Stimulated activated CD8-positive, alpha-beta memory T cell treated with anti-CD3 and anti-CD28 coated beads, Interleukin-2, amount 100 ng/mL, for 1 hour (primary cell): ENCODE measurements around the gene TOR1AIP2.

Source experiments
- DNase-seq, 2 donors: peaks; one replicate each; pipeline ENCODE4 v3.0.0-alpha.2; 2020; ENCODE audit warnings: low read depth in 2 of 2

TOR1AIP2 gene

DNA sequence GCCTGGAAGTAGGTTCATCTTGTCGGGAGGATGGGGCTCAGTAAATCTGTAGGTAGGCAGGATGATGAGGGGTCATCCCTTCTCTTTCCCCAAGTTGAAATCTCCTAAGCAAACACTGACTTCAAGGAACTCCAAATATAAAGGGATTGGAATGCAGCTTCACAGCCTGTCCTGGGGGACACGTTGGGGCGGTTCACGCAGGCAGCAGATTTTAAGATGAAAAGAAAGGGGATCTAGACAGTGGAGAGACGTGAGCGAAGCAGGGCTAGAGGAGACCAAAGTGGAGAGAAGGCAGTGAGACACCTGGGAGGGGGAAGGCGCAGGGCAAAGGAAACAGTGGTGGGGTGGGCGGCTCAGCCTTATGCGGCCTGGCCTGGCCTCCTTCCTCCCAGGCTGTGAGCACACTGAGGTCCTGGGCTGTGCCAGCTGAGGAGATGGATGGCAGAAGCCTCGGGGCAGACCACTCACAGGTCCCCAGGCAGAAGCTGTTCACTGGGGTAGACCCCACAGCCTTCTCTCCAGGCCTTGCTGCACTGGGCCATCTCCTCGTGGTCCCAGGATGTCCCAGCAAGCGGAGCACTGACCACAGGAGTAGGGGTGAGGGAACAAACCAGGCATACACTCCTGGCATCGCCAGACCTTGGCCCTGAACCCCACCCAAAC lies 51.7 kb downstream of the TOR1AIP2 start:
- DNase-seq = no peak

GRCh38 chr1:179825206-179825605 lies 52.4 kb downstream of the TOR1AIP2 start:
- DNase-seq = no peak

- DNase-seq = no peak
These were observed 53.3 kb downstream of the TOR1AIP2 start for GRCh38 chr1:179824265-179824664.

GRCh38 chr1:179823693-179824092 lies 53.9 kb downstream of the TOR1AIP2 start:
- DNase-seq = no peak

GRCh38 chr1:179822065-179822464 lies 55.5 kb downstream of the TOR1AIP2 start:
- no peak for DNase-seq

DNA sequence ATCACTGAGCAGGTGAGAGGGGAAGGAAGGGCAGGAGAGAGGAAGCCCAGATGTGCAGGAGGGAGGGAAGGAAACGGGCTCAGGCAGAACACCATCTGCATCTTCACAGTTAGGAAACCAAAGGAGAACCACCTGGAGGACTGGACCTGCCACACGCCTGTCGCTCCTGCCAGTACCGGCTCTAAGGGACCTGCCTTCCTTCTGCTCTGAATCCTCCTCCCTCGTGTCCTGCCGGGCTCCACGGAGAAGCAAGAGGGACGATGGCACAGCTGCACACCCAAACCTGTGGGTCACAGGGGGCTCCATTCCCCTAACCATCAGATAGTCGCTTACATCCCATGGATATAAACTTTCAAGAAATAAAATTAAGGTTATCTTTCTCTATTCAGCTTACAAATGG lies 56.1 kb downstream of the TOR1AIP2 start:
- DNase-seq = no peak

DNA sequence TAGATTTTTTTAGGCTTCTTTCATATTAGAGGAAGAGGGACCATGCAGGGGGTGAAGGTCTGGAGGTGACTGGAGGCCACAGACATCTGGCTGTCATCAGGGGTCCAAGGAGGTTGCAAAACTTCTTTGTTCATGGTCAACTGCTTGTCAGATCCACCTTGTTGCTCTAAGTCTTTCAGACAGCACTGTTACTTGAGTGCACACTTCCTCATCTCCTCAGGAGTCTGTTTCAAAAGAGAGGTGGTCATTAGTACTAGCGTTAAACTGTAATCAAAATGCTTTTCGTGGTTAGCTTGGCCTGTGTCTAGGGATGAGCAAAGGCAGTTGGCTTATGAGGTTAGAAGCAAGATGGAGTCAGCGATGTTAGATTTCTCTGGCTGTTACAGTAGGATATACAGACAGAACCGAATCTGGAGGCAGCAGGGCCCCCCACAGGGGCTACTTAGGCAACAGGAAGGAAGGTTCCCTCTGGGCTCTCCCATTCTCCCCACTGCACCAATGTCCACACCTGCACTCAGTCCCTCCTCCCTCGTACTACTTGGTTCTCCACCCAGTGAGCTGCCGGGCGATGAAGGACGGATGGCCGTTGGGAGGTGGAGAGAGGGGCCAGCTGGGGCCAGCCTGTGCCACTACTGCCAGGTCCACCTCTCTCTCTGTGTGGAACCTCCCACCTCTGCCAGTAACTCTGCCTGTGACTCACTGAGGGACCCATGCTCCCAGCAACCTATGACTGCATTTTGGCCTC lies 57.2 kb downstream of the TOR1AIP2 start:
- DNase-seq = no peak

GRCh38 chr1:179818743-179819173 lies 58.8 kb downstream of the TOR1AIP2 start:
- DNase-seq = no peak

DNA sequence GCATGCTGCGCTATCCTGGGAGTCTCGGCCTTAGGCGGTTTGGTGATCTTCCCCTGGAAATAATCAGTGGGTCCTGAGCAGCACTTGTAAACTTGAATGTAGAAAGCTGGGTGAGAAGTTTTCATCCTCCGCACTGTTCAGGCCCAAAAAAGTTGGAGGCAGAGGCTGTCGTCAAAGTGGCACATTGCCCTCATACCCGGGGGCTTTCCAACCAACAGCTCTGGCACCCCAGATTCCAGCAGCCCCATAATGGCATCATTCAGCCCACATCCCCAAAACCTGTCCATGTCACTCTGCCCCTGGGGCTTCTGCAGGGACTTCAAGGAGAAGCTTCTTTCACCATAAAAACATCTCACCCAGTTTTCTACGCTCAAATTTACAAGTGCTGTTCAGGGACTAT lies 59.3 kb downstream of the TOR1AIP2 start:
- no peak for DNase-seq

DNA sequence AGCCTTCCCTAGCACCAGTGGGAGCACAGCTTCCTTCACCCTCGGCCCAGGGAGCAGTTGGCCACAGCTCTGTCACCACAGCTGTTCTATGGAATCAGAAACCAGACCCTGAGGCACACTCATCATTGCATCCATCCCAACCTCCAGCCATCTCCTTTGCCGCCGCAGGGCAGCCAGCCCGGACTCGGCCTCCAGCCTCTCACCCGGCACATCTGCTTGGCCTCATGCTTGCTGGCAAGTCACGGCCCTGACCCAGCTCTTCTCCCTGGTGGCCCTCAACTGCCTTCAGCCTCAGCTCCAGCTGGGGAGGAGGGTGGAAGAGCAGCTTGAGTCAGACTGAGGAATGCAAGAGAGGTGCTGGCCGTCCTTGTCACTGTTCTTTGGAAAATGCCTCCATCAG lies 59.8 kb downstream of the TOR1AIP2 start:
- DNase-seq = no peak

DNA sequence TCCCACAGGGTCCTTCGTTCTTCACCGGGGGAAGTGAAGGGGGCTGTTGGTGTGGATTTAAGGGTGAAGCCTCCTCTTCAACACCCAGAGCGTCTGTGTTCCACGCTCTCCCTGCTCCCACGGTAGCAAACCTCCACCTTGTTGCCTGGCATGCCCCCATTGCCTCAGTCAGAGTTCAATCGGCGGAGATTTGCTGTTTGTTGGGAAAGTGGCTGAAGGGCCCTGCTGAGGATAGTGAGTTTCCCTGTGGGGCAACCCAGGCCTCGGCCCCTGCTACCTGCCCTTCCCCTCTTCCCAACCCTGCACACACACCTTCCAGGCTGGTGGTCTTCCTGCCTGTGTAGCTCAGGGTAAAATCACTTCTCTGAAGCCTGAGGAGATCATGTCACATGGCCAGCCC lies 60.5 kb downstream of the TOR1AIP2 start:
- no peak for DNase-seq

DNA sequence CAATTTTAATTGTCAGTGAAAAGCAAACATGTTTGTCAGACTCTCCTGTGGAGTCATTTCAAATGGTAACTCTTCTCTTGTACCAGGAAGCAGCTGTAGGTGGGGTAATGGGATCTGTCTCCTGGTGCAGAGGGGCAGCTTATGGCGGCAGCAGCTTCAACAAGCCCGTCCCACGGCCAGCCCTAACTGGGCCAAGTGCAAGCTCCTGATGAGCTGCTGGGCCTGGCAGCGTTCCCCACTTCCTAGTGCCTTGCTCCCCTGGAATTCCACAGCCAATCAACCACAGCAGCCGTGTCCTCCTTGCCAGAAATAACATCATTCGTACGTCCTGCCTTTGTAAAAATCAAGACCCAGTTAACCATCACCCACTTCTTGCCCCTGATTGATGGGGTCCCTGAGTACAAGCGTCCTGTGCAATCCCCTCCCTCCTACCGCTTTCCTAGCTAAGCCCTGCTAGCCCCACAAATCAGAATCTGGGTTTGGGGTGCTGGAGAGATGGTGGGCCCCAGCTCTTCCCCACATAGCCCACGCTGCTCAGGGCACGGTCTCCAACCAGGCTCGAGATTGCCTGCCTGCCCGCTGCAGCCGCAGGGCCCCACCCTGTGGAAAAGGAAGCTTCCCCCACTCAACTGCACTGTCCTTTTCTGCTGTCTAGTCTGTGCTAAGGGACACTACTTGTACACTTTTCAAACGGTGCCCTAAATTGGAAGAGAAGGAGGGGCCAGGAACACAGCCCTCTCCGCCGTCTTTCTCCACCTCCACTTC lies 61.2 kb downstream of the TOR1AIP2 start:
- no peak for DNase-seq

DNA sequence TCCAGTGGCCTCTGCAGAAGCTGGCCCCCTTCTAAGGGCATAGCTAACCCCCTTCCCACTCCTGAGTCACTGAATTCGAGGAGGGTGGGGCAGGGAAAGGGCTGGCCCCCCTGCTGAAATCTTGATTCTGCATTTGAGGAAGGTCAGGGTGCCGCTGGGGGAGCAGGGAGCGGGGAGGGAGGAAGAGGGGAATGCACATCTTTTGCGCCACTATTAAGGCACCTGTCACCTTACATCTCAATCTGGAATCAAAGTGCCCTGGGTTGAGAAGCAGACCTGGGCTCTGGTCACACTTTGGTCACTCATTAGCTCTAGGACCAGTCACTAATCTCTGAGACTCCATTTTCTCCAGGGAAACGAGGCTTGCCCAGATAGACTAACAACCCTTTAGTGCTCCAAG lies 62.0 kb downstream of the TOR1AIP2 start:
- no peak for DNase-seq

DNA sequence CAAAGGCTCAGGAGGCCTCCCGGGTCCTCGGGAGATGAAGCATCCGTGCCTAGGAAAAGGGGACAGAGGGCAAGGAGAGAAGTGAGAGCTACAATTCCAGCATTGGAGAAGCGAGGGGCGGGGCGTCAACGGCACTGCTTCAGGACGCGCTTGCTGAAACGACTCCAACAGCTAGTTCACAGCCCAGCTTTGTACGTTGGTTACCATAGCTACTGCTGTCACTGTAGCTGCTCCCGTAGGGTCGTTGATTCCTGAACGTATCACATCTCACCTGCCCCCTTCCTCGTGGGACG lies 63.1 kb downstream of the TOR1AIP2 start:
- DNase-seq = no peak

- no peak for DNase-seq
These were observed 63.7 kb downstream of the TOR1AIP2 start for GRCh38 chr1:179813626-179814545.

GRCh38 chr1:179812501-179813292 lies 64.9 kb downstream of the TOR1AIP2 start:
- no peak for DNase-seq

DNA sequence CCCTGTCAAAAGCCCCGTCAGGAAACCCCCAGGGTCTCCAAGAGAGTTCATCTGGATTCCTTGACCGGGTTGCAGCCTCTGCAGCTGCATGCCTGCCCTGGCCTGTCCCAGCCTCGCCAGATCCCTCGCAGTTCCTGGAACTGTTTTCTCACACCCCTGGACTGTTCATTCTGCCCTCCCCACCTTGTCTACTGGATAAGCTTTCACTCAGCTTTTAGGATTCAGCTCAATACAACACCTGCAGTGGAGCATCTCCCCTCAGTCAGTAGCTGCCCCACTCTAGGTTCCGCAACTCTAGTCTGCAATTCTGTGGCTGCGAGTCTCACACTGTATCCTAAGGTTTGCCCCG lies 67.3 kb downstream of the TOR1AIP2 start:
- DNase-seq = no peak

DNA sequence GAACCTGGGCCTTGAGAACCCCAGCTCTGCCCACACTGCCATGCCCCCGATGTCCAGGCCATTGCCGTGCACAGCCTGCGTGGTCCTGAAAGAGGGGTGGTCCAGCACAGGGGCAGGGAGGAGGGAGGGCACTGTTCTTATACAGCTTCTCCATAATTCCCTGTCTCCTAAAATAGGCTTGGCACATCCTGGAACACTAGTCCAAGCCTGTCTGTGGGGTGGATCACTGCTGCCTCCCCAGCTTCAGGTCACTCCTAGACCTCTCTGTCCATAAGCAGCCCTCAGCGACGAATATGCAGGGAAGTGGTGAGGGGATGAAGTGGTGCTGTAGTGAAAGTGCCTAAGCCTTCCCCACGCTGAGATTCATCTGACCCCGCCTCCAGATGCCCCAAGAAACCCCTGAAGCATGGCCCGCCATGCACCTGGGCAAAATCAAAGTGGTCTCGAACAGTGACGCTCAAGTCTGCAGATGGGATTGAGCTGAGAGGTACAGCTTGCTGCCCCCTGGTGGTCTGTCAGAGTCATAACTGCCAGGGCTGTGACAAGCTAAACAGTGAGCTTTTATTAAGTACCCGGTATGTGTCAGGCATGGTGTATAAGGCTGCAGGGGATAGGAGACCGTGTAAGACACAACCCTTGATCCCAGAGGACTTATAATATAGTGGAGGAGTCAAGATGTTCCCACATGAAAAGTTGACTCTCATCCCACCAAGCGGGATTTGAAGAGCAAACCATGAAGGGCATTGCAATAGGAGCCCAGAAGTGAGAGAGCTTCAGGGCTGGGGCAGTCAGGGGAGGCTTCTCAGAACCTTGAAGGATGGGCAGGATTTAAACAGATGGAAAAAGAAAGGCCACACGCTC lies 67.9 kb downstream of the TOR1AIP2 start:
- peak; percentile 24 to 45 for DNase-seq

- DNase-seq = no peak
These were observed 69.1 kb downstream of the TOR1AIP2 start for GRCh38 chr1:179808503-179808902.
